Measurements from ENCODE around the gene GABRA5. TPM values are rescaled to one million over a fixed set of nuclear protein-coding genes. Genes with fewer than 3 reads are reported as not detected.

The GABRA5 gene
- total and polyA plus RNA-seq, 2 of the 8 experiments (the other 6 are each of a cell fraction or from before 2014, with no cell fraction given): 15.0 to 29.6 TPM

- TF ChIP-seq GABPA (IDR thresholded peaks at IDR 0.05; ENCODE audit: borderline replicate concordance, insufficient read depth, low read length) (no peak), EZH2 (IDR thresholded peaks at IDR 0.05; ENCODE audit: low read depth, low read length, severe bottlenecking) (no peak), CEBPB (IDR thresholded peaks at IDR 0.05; ENCODE audit: low read depth, low read length) (no peak), SUZ12 (IDR thresholded peaks at IDR 0.05; ENCODE audit: low read length) (0 out of 2 replicates have a peak, but pooled peaks have one; percentile 34), RNF2 (IDR thresholded peaks at IDR 0.05; ENCODE audit: borderline replicate concordance, low read depth, low read length, missing control alignments, poor library complexity, severe bottlenecking) (no peak), ASH2L (IDR thresholded peaks at IDR 0.05; ENCODE audit: low read length) (no peak), SP1 (IDR thresholded peaks at IDR 0.05; ENCODE audit: low read depth, low read length) (no peak), TCF12 (IDR thresholded peaks at IDR 0.05; ENCODE audit: low read depth, low read length) (no peak)
Measured at GRCh38 chr15:26970712-26971210, 103.9 kb downstream of the GABRA5 start, which contains the start of gene GABRG3 (continued).

Measured in H1 (cell line).